Osteoblast (primary cell): ENCODE measurements around the gene PARD3. TPM values are rescaled to one million over a fixed set of nuclear protein-coding genes. Genes with fewer than 3 reads are reported as not detected.

Experiments
- DNase-seq: peaks from one replicate; pipeline ENCODE4 v3.0.0; 2011; ENCODE audit warnings: low spot score, mixed read lengths; ENCODE audit not compliant: insufficient read length; ENCODE audit errors: missing footprints
- H2AFZ ChIP-seq: 2 replicates; pipeline ENCODE4 v1.6.0; 2011; ENCODE audit warnings: mild to moderate bottlenecking, low read length
- H3K27ac ChIP-seq: 2 replicates; pipeline ENCODE4 v1.5.1; 2011; ENCODE audit warnings: mild to moderate bottlenecking, low read depth, low read length, moderate library complexity
- H3K27me3 ChIP-seq: 2 replicates; pipeline ENCODE4 v1.6.0; 2012; ENCODE audit warnings: mild to moderate bottlenecking, control low read depth, inconsistent platforms, low read length, moderate library complexity; ENCODE audit not compliant: insufficient read depth
- H3K36me3 ChIP-seq: 2 replicates; pipeline ENCODE4 v1.5.1; 2011; ENCODE audit warnings: mild to moderate bottlenecking, low read length, control low read depth, moderate library complexity; ENCODE audit not compliant: insufficient read depth
- H3K4me1 ChIP-seq: 2 replicates; pipeline ENCODE4 v1.5.1; 2011; ENCODE audit warnings: mild to moderate bottlenecking, low read length, control low read depth, moderate library complexity; ENCODE audit not compliant: insufficient read depth
- H3K4me2 ChIP-seq: 2 replicates; pipeline ENCODE4 v1.6.0; 2011; ENCODE audit warnings: mild to moderate bottlenecking, low read length; ENCODE audit not compliant: insufficient read depth
- H3K4me3 ChIP-seq: fragments of 200-600 bp; sonication (generic); 3 replicates; pipeline ENCODE4 v1.5.1; 2012; ENCODE audit warnings: mild to moderate bottlenecking, low read length, inconsistent platforms; ENCODE audit not compliant: insufficient read depth
- H3K79me2 ChIP-seq: 2 replicates; pipeline ENCODE4 v1.6.0; 2012; ENCODE audit warnings: mild to moderate bottlenecking, low read length, control low read depth, inconsistent platforms; ENCODE audit not compliant: insufficient read depth
- H3K9me3 ChIP-seq: 2 replicates; pipeline ENCODE4 v1.5.1; 2011; ENCODE audit warnings: low read depth, low read length, control low read depth
- H4K20me1 ChIP-seq: 2 replicates; pipeline ENCODE4 v1.6.0; 2012; ENCODE audit warnings: mild to moderate bottlenecking, low read length, control low read depth; ENCODE audit not compliant: insufficient read depth
- CTCF ChIP-seq: IDR thresholded peaks from 2 replicates; pipeline ENCODE4 v1.5.1; 2011; ENCODE audit warnings: mild to moderate bottlenecking, low read depth, low read length, moderate library complexity; ENCODE audit errors: extremely low read depth
- total RNA-seq: library from RNA; depleted of rRNA; stranded (reverse); fragments of >200 nt; gene quantifications from 2 replicates; pipeline ENCODE4 v1.2.3, GENCODE V29; 2012

The PARD3 gene
- total RNA-seq, 1 donor: 71.7 TPM

DNA sequence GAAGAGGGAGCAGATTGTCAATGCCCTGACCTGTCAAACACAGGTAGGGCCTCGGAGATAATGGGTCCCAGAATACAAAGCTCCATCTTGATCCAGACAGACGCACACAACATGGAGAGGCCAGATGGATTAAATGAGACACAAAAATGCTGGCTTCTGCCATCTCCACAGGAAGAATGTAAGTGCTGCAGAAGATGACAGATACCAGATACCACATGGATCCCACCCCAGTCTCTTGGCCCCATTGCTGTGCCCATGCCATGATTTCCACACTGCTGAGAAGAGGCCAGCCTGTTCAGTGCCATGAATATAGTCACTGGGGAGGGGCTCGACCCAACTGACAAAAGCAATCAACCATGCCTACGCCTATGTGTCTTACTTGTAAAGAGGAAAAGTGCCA, 487.9 kb downstream of the PARD3 start:
- H3K4me1 ChIP-seq: peaks cover 17% of the 10 kb centered on the region
- H3K79me2 ChIP-seq: no peaks in the 10 kb centered on the region
- no peaks in the 10 kb centered on the region for H4K20me1 ChIP-seq
- no peak overlapping the region for H3K4me2 ChIP-seq
- DNase-seq: no peak
- no peak overlapping the region for H2AFZ ChIP-seq
- TF ChIP-seq CTCF: no peak
- no peaks in the 10 kb centered on the region for H3K36me3 ChIP-seq
- no peaks in the 10 kb centered on the region for H3K27me3 ChIP-seq
- no peaks in the 10 kb centered on the region for H3K9me3 ChIP-seq
- H3K4me3 ChIP-seq: no peak overlapping the region
- no peak overlapping the region for H3K27ac ChIP-seq

GRCh38 chr10:34323192-34323591, 491.9 kb downstream of the PARD3 start:
- Histone ChIP-seq H3K79me2 (no peaks in the 10 kb centered on the region), H2AFZ (no peak overlapping the region), H4K20me1 (no peaks in the 10 kb centered on the region), H3K4me2 (peak overlapping the region; percentile 65), H3K27ac (peak overlapping the region; percentile 44), H3K36me3 (no peaks in the 10 kb centered on the region), H3K4me1 (peaks cover 30% of the 10 kb centered on the region), H3K27me3 (no peaks in the 10 kb centered on the region), H3K4me3 (no peak overlapping the region), H3K9me3 (no peaks in the 10 kb centered on the region)
- no peak for TF ChIP-seq CTCF
- no peak for DNase-seq

- Histone ChIP-seq H3K36me3 (no peaks in the 10 kb centered on the region), H3K27ac (no peak overlapping the region)
- no peak for TF ChIP-seq CTCF
Observed at GRCh38 chr10:34320265-34320664, 494.8 kb downstream of the PARD3 start.

DNA sequence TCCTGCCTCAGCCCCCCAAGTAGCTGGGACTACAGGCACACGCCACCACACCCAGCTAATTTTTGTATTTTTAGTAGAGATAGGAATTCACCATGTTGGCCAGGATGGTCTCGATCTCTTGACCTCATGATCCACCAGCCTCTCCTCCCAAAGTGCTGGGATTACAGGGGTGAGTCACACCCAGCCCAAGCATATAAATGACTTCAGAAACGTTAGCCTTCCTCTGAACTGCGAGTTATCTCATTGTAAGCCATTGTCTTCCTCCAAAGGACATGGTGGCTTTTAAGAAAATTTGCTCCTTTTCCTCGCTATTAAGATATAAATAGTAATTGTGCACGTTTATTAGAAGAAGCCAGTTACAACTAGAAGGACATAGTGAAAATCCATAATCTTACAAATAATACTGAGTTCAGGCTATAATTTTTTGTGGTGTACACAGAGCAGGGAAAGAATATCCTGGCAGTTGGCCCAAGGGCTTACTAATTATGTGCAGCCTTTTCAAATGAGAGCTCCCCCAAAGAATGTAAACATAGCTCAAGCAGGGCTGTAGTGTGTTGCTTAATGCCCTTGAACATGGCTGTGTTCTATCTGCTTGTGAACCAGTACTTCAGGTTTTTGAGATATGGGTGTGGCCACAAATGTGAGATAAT, 495.8 kb downstream of the PARD3 start:
- no peak for TF ChIP-seq CTCF
- DNase-seq: peak; percentile 38
- H3K9me3 ChIP-seq: no peaks in the 10 kb centered on the region
- H4K20me1 ChIP-seq: no peaks in the 10 kb centered on the region
- H3K27ac ChIP-seq: peak overlapping the region; percentile 29
- no peak overlapping the region for H2AFZ ChIP-seq
- H3K4me2 ChIP-seq: peak overlapping the region; percentile 44
- no peaks in the 10 kb centered on the region for H3K79me2 ChIP-seq
- H3K4me1 ChIP-seq: peaks cover 30% of the 10 kb centered on the region
- no peak overlapping the region for H3K4me3 ChIP-seq
- H3K27me3 ChIP-seq: no peaks in the 10 kb centered on the region
- no peaks in the 10 kb centered on the region for H3K36me3 ChIP-seq

More at GRCh38 chr10:34320265-34320664, 494.8 kb downstream of the PARD3 start:
- no peak for DNase-seq
- Histone ChIP-seq H3K4me3 (no peak overlapping the region), H3K9me3 (no peaks in the 10 kb centered on the region), H4K20me1 (no peaks in the 10 kb centered on the region), H2AFZ (no peak overlapping the region), H3K4me2 (no peak overlapping the region), H3K27me3 (no peaks in the 10 kb centered on the region), H3K4me1 (peaks cover 30% of the 10 kb centered on the region), H3K79me2 (no peaks in the 10 kb centered on the region)
